ENCODE results near the gene CDPF1.

GRCh38 chr22:46240506-46240905 is 9.6 kb downstream of the CDPF1 start:
- TF ChIP-seq CTCF (conservative IDR thresholded peaks at IDR 0.05) (no peak), ZFX (IDR thresholded peaks at IDR 0.05) (no peak)
